CD14-positive monocyte (primary cell): ENCODE data around the gene TMPRSS5. TPM values are rescaled to one million over a fixed set of nuclear protein-coding genes. Genes with fewer than 3 reads are reported as not detected.
"Not testable (repeated sequence)": the region's sequence is repeated elsewhere in the genome, so short reads cannot be mapped to it uniquely, and the experiment has no call there.

ENCODE experiments used
- DNase-seq, 3 donors: peaks; one replicate each; pipeline ENCODE4 v3.0.0-alpha.2; 2011 to 2022
- H2AFZ ChIP-seq: 2 replicates; pipeline ENCODE4 v1.6.0; 2012; ENCODE audit warnings: mild to moderate bottlenecking, low read depth, low read length, inconsistent platforms; ENCODE audit not compliant: insufficient read depth, poor library complexity, severe bottlenecking
- H3K27ac ChIP-seq, 2 donors: 1 replicate in 1 of 2; 2 replicates in 1 of 2; pipeline ENCODE4 v1.5.1; 2012 to 2013; ENCODE audit warnings: low read length in 2 of 2, control low read depth in 1 of 2, inconsistent platforms in 1 of 2, low read depth in 1 of 2, mild to moderate bottlenecking in 1 of 2
- H3K27me3 ChIP-seq, 2 donors: one replicate each; pipeline versions ENCODE4 v1.6.0 to v1.6.1; 2011 to 2013; ENCODE audit warnings: low read length in 2 of 2; ENCODE audit not compliant: control insufficient read depth in 2 of 2, insufficient read depth in 2 of 2
- H3K36me3 ChIP-seq, 2 donors: replicated peaks in 1 of 2; 1 replicate in 1 of 2; 2 replicates in 1 of 2; pipeline versions ENCODE4 v1.5.1 to v1.6.1; 2012 to 2013; ENCODE audit warnings: low read length in 2 of 2, control low read depth in 1 of 2, inconsistent platforms in 1 of 2, mild to moderate bottlenecking in 1 of 2; ENCODE audit not compliant: insufficient read depth in 2 of 2, control insufficient read depth in 1 of 2
- H3K4me1 ChIP-seq, 2 donors: 1 replicate in 1 of 2; 2 replicates in 1 of 2; pipeline versions ENCODE4 v1.5.1 to v1.6.1; 2012 to 2013; ENCODE audit warnings: low read length in 2 of 2, control low read depth in 1 of 2, inconsistent platforms in 1 of 2, mild to moderate bottlenecking in 1 of 2, moderate library complexity in 1 of 2; ENCODE audit not compliant: insufficient read depth in 2 of 2, control insufficient read depth in 1 of 2
- H3K4me2 ChIP-seq: replicated peaks from 2 replicates; pipeline ENCODE3; 2012; ENCODE audit warnings: low read length, moderate library complexity, mild to moderate bottlenecking; ENCODE audit not compliant: poor library complexity, severe bottlenecking; ENCODE audit errors: extremely low read depth
- H3K4me3 ChIP-seq, 3 experiments: fragments of 200-600 bp in 1 of 3; sonication (generic) in 1 of 3; replicated peaks in 1 of 3; 1 replicate in 2 of 3; 2 replicates in 1 of 3; pipeline ENCODE4 v1.5.1; 2011 to 2013; ENCODE audit warnings: low read length in 3 of 3, mild to moderate bottlenecking in 3 of 3, control low read depth in 2 of 3, low read depth in 2 of 3, inconsistent platforms in 1 of 3, moderate library complexity in 1 of 3
- H3K79me2 ChIP-seq: 2 replicates; pipeline ENCODE4 v1.6.0; 2012; ENCODE audit warnings: mild to moderate bottlenecking, control low read depth, inconsistent platforms, low read length, moderate library complexity; ENCODE audit not compliant: insufficient read depth
- H3K9ac ChIP-seq: 2 replicates; pipeline ENCODE4 v1.6.0; 2017; ENCODE audit warnings: low read length, mild to moderate bottlenecking; ENCODE audit not compliant: insufficient read depth, poor library complexity, severe bottlenecking
- H3K9me3 ChIP-seq, 2 donors: replicated peaks in 1 of 2; 1 replicate in 1 of 2; 2 replicates in 1 of 2; pipeline versions ENCODE4 v1.5.1 to v1.6.1; 2012 to 2013; ENCODE audit warnings: low read length in 2 of 2, control low read depth in 1 of 2; ENCODE audit not compliant: control insufficient read depth in 1 of 2, insufficient read depth in 1 of 2
- H4K20me1 ChIP-seq: 2 replicates; pipeline ENCODE4 v1.6.0; 2012; ENCODE audit warnings: mild to moderate bottlenecking, low read length, control low read depth, moderate library complexity; ENCODE audit not compliant: insufficient read depth
- H3K27ac Mint-ChIP-seq, 7 donors: one replicate each; pipeline ENCODE4 v1.8.0; 2020; ENCODE audit warnings: mild to moderate bottlenecking in 7 of 7, mixed read lengths in 7 of 7, moderate library complexity in 6 of 7, inconsistent platforms in 2 of 7
- H3K27me3 Mint-ChIP-seq, 3 donors: one replicate each; pipeline ENCODE4 v1.8.0; 2021 to 2022; ENCODE audit warnings: low read depth in 3 of 3, mild to moderate bottlenecking in 3 of 3, mixed read lengths in 3 of 3, moderate library complexity in 3 of 3, inconsistent platforms in 1 of 3
- H3K36me3 Mint-ChIP-seq, 2 donors: one replicate each; pipeline ENCODE4 v1.8.0; 2020; ENCODE audit warnings: mixed read lengths in 2 of 2, inconsistent platforms in 1 of 2, mild to moderate bottlenecking in 1 of 2
- H3K4me1 Mint-ChIP-seq: one replicate; pipeline ENCODE4 v1.8.0; 2020; ENCODE audit warnings: mild to moderate bottlenecking, mixed read lengths
- H3K4me3 Mint-ChIP-seq, 2 donors: one replicate each; pipeline ENCODE4 v1.8.0; 2020; ENCODE audit warnings: mild to moderate bottlenecking in 2 of 2, mixed read lengths in 2 of 2, moderate library complexity in 1 of 2
- H3K9me3 Mint-ChIP-seq, 7 donors: one replicate each; pipeline ENCODE4 v1.8.0; 2020 to 2022; ENCODE audit warnings: mixed read lengths in 7 of 7, mild to moderate bottlenecking in 6 of 7, moderate library complexity in 6 of 7, inconsistent platforms in 2 of 7
- WGBS: methylation state at CpG from one replicate; pipeline ENCODE4 v1.1.5; 2013; ENCODE audit warnings: missing lambda C conversion rate; ENCODE audit not compliant: insufficient coverage; 5-methylcytosine and 5-hydroxymethylcytosine counted together
- intact Hi-C, 2 donors: fragments of 100-400 bp; cut with micrococcal nuclease; formaldehyde crosslinking; loops; one replicate each; pipeline versions ENCODE4 v1.15.0 to v1.15.1; 2023
- polyA plus RNA-seq, 3 donors: library from polyadenylated mRNA; depleted of rRNA in 1 of 3; unstranded in 2 of 3; stranded (reverse) in 1 of 3; fragments of 300-500 nt in 2 of 3; fragments of >200 nt in 1 of 3; fragmentation: Illumina TruSeq in 2 of 3; gene quantifications; 1 replicate in 2 of 3; 2 replicates in 1 of 3; pipeline ENCODE4 v1.2.3, GENCODE V29; 2012 to 2021
- TF ChIP-seq, protein P1 (sequence below): fragments of 200-600 bp; IDR thresholded peaks from one replicate; pipeline ENCODE4 v1.8.0; 2022; ENCODE audit warnings: antibody characterized with exemption, mild to moderate bottlenecking

Gene TMPRSS5
- polyA plus RNA-seq, 3 donors: 0.80 TPM; not detected in 2

DNA sequence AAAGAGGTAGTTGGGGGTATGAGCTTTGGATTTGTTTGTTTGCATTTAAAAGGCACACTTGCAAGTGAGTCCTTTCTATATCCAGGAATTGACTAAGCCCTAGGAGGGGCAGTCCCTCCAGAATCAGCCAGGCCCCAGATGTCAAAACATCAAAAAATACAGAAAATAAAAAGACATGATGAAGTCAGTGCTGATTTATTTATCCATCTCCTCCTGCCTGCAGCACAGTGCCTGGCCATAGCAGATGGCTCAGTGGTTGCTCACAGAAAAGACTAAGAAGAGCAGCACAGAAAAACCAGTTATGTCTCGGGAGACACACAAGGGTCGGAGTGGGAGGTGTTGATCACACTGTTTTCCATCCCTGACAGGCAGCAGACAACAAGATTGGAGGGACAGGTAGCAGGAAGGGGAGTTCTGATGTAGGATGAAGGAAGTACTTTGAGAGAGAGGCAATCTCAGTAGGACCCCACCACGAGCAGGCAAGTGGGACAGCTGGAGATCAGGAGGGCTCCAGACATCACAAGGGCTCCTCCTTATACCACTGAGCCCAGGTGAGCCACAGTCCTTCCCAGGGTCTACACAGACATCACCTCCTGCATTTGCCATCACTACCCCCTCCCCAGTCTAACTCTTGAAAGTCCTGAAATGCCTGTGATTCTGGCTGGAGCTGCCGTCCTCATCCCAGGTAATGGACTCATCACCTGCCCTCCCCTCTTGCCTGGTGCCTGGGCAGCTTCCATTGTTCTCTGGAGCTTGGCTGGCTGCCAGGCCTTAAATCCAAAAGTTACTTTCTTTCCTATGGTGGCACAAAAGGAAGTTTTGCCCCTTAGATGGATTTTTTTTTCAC, 32.3 kb downstream of the TMPRSS5 start:
- H3K9ac ChIP-seq: no peak overlapping the region
- H3K9me3 ChIP-seq: no peaks in the 10 kb centered on the region
- WGBS: 78% methylated on average over 3 of the region's 4 CpGs
- H3K4me1 ChIP-seq: no peaks in the 10 kb centered on the region
- no peaks in the 10 kb centered on the region for H3K27me3 ChIP-seq
- H3K79me2 ChIP-seq: no peaks in the 10 kb centered on the region
- Mint-ChIP-seq H3K27me3 (peaks cover 0 to 8% (median 8%) of the 10 kb centered on the region in 3 donors), H3K4me1 (no peaks in the 10 kb centered on the region), H3K36me3 (no peaks in the 10 kb centered on the region), H3K4me3 (peak overlapping the region in 1 of 2 donors; percentile 53), H3K27ac (no peak overlapping the region), H3K9me3 (peaks cover 0 to 8% (median 2%) of the 10 kb centered on the region in 7 donors)
- no peak for DNase-seq
- no peak overlapping the region for H3K4me3 ChIP-seq
- H4K20me1 ChIP-seq: no peaks in the 10 kb centered on the region
- H2AFZ ChIP-seq: no peak overlapping the region
- no peak overlapping the region for H3K27ac ChIP-seq
- intact Hi-C loops: no loop called here
- no peak overlapping the region for H3K4me2 ChIP-seq
- TF ChIP-seq, protein P1, sequence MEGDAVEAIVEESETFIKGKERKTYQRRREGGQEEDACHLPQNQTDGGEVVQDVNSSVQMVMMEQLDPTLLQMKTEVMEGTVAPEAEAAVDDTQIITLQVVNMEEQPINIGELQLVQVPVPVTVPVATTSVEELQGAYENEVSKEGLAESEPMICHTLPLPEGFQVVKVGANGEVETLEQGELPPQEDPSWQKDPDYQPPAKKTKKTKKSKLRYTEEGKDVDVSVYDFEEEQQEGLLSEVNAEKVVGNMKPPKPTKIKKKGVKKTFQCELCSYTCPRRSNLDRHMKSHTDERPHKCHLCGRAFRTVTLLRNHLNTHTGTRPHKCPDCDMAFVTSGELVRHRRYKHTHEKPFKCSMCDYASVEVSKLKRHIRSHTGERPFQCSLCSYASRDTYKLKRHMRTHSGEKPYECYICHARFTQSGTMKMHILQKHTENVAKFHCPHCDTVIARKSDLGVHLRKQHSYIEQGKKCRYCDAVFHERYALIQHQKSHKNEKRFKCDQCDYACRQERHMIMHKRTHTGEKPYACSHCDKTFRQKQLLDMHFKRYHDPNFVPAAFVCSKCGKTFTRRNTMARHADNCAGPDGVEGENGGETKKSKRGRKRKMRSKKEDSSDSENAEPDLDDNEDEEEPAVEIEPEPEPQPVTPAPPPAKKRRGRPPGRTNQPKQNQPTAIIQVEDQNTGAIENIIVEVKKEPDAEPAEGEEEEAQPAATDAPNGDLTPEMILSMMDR: no peak
- H3K36me3 ChIP-seq: no peaks in the 10 kb centered on the region

DNA sequence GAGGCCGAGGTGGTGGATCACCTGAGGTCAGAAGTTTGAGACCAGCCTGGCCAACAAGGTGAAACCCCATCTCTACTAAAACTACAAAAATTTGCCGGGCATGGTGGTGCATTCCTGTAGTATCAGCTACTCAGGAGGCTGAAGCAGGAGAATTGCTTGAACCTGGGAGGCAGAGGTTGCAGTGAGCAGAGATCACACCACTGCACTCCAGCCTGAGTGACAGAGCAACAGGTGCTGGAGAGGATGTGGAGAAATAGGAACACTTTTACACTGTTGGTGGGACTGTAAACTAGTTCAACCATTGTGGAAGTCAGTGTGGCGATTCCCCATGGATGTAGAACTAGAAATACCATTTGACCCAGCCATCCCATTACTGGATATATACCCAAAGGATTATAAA, 34.2 kb downstream of the TMPRSS5 start:
- H3K79me2 ChIP-seq, DNase-seq, H3K27ac Mint-ChIP-seq, H3K27me3 Mint-ChIP-seq, H3K4me3 Mint-ChIP-seq, H3K4me2 ChIP-seq, H3K4me3 ChIP-seq, H3K4me1 ChIP-seq, intact Hi-C loops, H4K20me1 ChIP-seq, H2AFZ ChIP-seq, H3K9me3 ChIP-seq, H3K27me3 ChIP-seq, H3K36me3 Mint-ChIP-seq, H3K4me1 Mint-ChIP-seq, H3K9ac ChIP-seq, H3K27ac ChIP-seq, H3K36me3 ChIP-seq: not testable (repeated sequence)
- WGBS: no CpG with 5 or more reads among the region's 3 CpGs
- H3K9me3 Mint-ChIP-seq: peaks cover 0 to 12% (median 5%) of the 10 kb centered on the region in 7 donors
